Measurements from ENCODE around the gene METTL8.

DNA sequence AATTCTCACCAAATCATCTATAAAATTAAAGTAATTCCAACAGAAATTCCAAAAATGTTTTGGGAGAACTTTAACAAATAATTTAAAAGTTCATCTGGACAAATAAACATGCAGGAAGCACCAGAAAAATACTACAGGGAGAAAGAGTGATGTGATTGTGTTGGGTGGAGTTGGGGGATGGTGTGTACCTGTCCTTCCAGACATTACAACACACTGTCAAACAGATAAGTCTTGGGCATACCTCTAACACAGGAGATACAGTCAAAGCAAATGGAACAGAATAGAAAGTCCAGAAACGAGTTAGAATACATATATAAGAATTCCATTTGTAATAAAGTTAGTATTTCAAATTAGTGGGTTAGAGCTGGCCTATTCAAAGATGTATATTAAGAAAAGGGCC, 22.6 kb downstream of the METTL8 start:
- TF ChIP-seq, protein P1, sequence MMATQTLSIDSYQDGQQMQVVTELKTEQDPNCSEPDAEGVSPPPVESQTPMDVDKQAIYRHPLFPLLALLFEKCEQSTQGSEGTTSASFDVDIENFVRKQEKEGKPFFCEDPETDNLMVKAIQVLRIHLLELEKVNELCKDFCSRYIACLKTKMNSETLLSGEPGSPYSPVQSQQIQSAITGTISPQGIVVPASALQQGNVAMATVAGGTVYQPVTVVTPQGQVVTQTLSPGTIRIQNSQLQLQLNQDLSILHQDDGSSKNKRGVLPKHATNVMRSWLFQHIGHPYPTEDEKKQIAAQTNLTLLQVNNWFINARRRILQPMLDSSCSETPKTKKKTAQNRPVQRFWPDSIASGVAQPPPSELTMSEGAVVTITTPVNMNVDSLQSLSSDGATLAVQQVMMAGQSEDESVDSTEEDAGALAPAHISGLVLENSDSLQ (IDR thresholded peaks at IDR 0.05), result no peak
- TF ChIP-seq ZNF384 (IDR thresholded peaks at IDR 0.05) (no peak), FOXM1 (IDR thresholded peaks at IDR 0.05; ENCODE audit: borderline replicate concordance) (no peak), TARDBP (IDR thresholded peaks at IDR 0.05) (no peak), SUZ12 (IDR thresholded peaks at IDR 0.05) (no peak), NFRKB (IDR thresholded peaks at IDR 0.05) (no peak), L3MBTL2 (conservative IDR thresholded peaks at IDR 0.05) (no peak), BHLHE40 (IDR thresholded peaks at IDR 0.05; ENCODE audit: borderline replicate concordance) (no peak), ELF4 (IDR thresholded peaks at IDR 0.05) (no peak), SP1 (IDR thresholded peaks at IDR 0.05) (no peak), FOXA1 (IDR thresholded peaks at IDR 0.05) (no peak), HDGF (IDR thresholded peaks at IDR 0.05; ENCODE audit: borderline replicate concordance) (no peak)

Data from HEK293T (cell line).